Cardiac muscle cell (in vitro differentiated cells and primary cell): ENCODE data around the gene ADGRG3. TPM values are rescaled to one million over a fixed set of nuclear protein-coding genes. Genes with fewer than 3 reads are reported as not detected.

Experiments used
- DNase-seq, 2 donors: peaks; one replicate each; pipeline versions ENCODE4 v3.0.0 to v3.0.0-alpha.2; 2010 to 2017; ENCODE audit warnings: low read depth in 1 of 2, low spot score in 1 of 2
- H3K27ac ChIP-seq: fragments of 200-600 bp; sonication (generic); 2 replicates; pipeline ENCODE4 v1.5.1; 2016
- H3K27me3 ChIP-seq: fragments of 200-600 bp; sonication (generic); 2 replicates; pipeline ENCODE4 v1.6.0; 2016; ENCODE audit warnings: control low read depth
- H3K36me3 ChIP-seq: fragments of 200-600 bp; sonication (generic); 2 replicates; pipeline ENCODE4 v1.5.1; 2016; ENCODE audit warnings: control low read depth
- H3K4me1 ChIP-seq: fragments of 200-600 bp; sonication (generic); 2 replicates; pipeline ENCODE4 v1.8.1; 2017; ENCODE audit warnings: low read depth, mild to moderate bottlenecking, mixed run types
- H3K4me3 ChIP-seq: fragments of 200-600 bp; sonication (generic); 2 replicates; pipeline ENCODE4 v1.5.1; 2016; ENCODE audit warnings: mild to moderate bottlenecking
- H3K9me3 ChIP-seq: fragments of 200-600 bp; sonication (generic); 2 replicates; pipeline ENCODE4 v1.5.1; 2017; ENCODE audit warnings: low read depth, mild to moderate bottlenecking, control low read depth
- CTCF ChIP-seq: IDR thresholded peaks from 2 replicates; pipeline ENCODE4 v1.5.1; 2012; ENCODE audit warnings: low read depth, mild to moderate bottlenecking, low read length
- polyA plus RNA-seq: library from polyadenylated mRNA; unstranded; fragments of >200 nt; fragmentation: Nextera tagmentation; extraction: Ambion mirVana; gene quantifications from 2 replicates; pipeline ENCODE4 v1.2.1, GENCODE V29; 2016
- total RNA-seq: library from RNA; depleted of rRNA; stranded (reverse); fragments of >200 nt; gene quantifications from 2 replicates; pipeline ENCODE4 v1.2.3, GENCODE V29; 2016

Gene ADGRG3
- total and polyA plus RNA-seq, 2 experiments from 2014 or later, result not detected

GRCh38 chr16:57633383-57634064, 34.6 kb upstream of the ADGRG3 start:
- no peak for DNase-seq
- Histone ChIP-seq H3K27ac (no peak overlapping the region), H3K4me3 (no peak overlapping the region), H3K36me3 (no peaks in the 10 kb centered on the region), H3K27me3 (no peaks in the 10 kb centered on the region), H3K9me3 (no peaks in the 10 kb centered on the region), H3K4me1 (no peaks in the 10 kb centered on the region)
- TF ChIP-seq CTCF, result no peak

- H3K27ac ChIP-seq, result no peak overlapping the region
- H3K4me3 ChIP-seq, result no peak overlapping the region
- H3K36me3 ChIP-seq, result no peaks in the 10 kb centered on the region
- no peaks in the 10 kb centered on the region for H3K27me3 ChIP-seq
- DNase-seq, result no peak
- no peaks in the 10 kb centered on the region for H3K9me3 ChIP-seq
- TF ChIP-seq CTCF, result no peak
- no peaks in the 10 kb centered on the region for H3K4me1 ChIP-seq
Measured at GRCh38 chr16:57634171-57634570, 33.9 kb upstream of the ADGRG3 start.

GRCh38 chr16:57635266-57636097, 32.6 kb upstream of the ADGRG3 start:
- Histone ChIP-seq H3K4me1 (no peaks in the 10 kb centered on the region), H3K36me3 (no peaks in the 10 kb centered on the region), H3K9me3 (no peaks in the 10 kb centered on the region), H3K27me3 (no peaks in the 10 kb centered on the region), H3K4me3 (no peak overlapping the region), H3K27ac (no peak overlapping the region)
- TF ChIP-seq CTCF, result no peak
- DNase-seq, result no peak

GRCh38 chr16:57636184-57636583, 31.9 kb upstream of the ADGRG3 start:
- Histone ChIP-seq H3K9me3 (no peaks in the 10 kb centered on the region), H3K4me1 (no peaks in the 10 kb centered on the region), H3K36me3 (no peaks in the 10 kb centered on the region), H3K4me3 (no peak overlapping the region), H3K27me3 (no peaks in the 10 kb centered on the region), H3K27ac (no peak overlapping the region)
- no peak for TF ChIP-seq CTCF
- no peak for DNase-seq

- TF ChIP-seq CTCF, result no peak
- no peaks in the 10 kb centered on the region for H3K4me1 ChIP-seq
- DNase-seq, result peak in 1 of 2 donors; percentile 47
- H3K36me3 ChIP-seq, result no peaks in the 10 kb centered on the region
- no peak overlapping the region for H3K4me3 ChIP-seq
- no peak overlapping the region for H3K27ac ChIP-seq
- H3K9me3 ChIP-seq, result no peaks in the 10 kb centered on the region
- H3K27me3 ChIP-seq, result no peaks in the 10 kb centered on the region
Measured at GRCh38 chr16:57637020-57637419, 31.1 kb upstream of the ADGRG3 start.
